ENCODE measurements around the gene KLHL2. TPM values are rescaled to one million over a fixed set of nuclear protein-coding genes. Genes with fewer than 3 reads are reported as not detected.
A peak's percentile ranks its signal among the peaks of the same experiment; 100 is the strongest.
"Not testable (repeated sequence)": the region's sequence is repeated elsewhere in the genome, so short reads cannot be mapped to it uniquely, and the experiment has no call there.

The KLHL2 gene
- total and polyA plus RNA-seq, 9 of the 15 experiments (the other 6 are each of a cell fraction or from before 2014, with no cell fraction given): 2.5 to 11.3 (median 6.1) TPM

GRCh38 chr4:165336743-165337142 lies 129.4 kb downstream of the KLHL2 start:
- H3K4me3 ChIP-seq: no peak overlapping the region
- H3K27me3 ChIP-seq (ENCODE audit: control insufficient read depth in 2 of 2, insufficient read depth in 2 of 2, low read length in 2 of 2): no peaks in the 10 kb centered on the region
- no peak overlapping the region for H2AFZ ChIP-seq (ENCODE audit: low read depth, low read length)
- ATAC-seq: no peak
- ChIA-PET CTCF (ENCODE audit: low intra/inter-chr PET ratio) (no interaction called here), POLR2A (no interaction called here)
- in situ Hi-C loops (cut with MboI) (no loop called here), intact Hi-C loops (cut with micrococcal nuclease) (no loop called here)
- no peak overlapping the region for H3K4me2 ChIP-seq (ENCODE audit: insufficient read depth, low read length)
- BruUV-seq (replicated peaks): no TSS peak
- peaks cover 63% of the 10 kb centered on the region for H3K79me2 ChIP-seq (ENCODE audit: control insufficient read depth, insufficient read depth, low read length)
- FAIRE-seq: peak; percentile 19
- no peak overlapping the region for H3K9ac ChIP-seq (ENCODE audit: insufficient read depth in 1 of 2, low read depth in 2 of 2, low read length in 2 of 2)
- no peaks in the 10 kb centered on the region for H3K9me3 ChIP-seq (replicated peaks; ENCODE audit: control insufficient read depth, insufficient read depth, low read depth, low read length)
- peaks cover 0 to 8% of the 10 kb centered on the region in 2 experiments; a peak in 3 of 5 replicates for H3K4me1 ChIP-seq (replicated peaks in 1 of 2; ENCODE audit: control insufficient read depth in 2 of 2, insufficient read depth in 2 of 2, low read length in 2 of 2)
- H3K9me1 ChIP-seq (ENCODE audit: control insufficient read depth, insufficient read depth, low read length): peaks cover 4% of the 10 kb centered on the region
- peaks cover 35% of the 10 kb centered on the region for H4K20me1 ChIP-seq (replicated peaks; ENCODE audit: control insufficient read depth, insufficient read depth, low read length)
- no peak for DNase-seq (ENCODE audit: extremely low read depth in 1 of 4, low spot score in 3 of 4)
- H3K36me3 ChIP-seq (ENCODE audit: control insufficient read depth, insufficient read depth, low read length): peaks cover 96% of the 10 kb centered on the region
- 86% methylated on average over 6 of the region's 6 CpGs for WGBS (ENCODE audit: insufficient coverage, low coverage, missing lambda C conversion rate)
- TF ChIP-seq POLR2AphosphoS2 (IDR thresholded peaks at IDR 0.05; ENCODE audit: low read length) (peak; percentile 38; the same call in 1 of the 2 replicates), POLR2AphosphoS5 (IDR thresholded peaks at IDR 0.05; ENCODE audit: control insufficient read depth, insufficient read depth, low read depth, low read length) (peak; percentile 20; the same call in 1 of the 2 replicates), XRCC4 (IDR thresholded peaks at IDR 0.05; ENCODE audit: extremely low read depth, insufficient read depth, insufficient read length) (no peak)
- no peak overlapping the region for H3K27ac ChIP-seq (ENCODE audit: extremely low read depth, low read depth, low read length)

- H4K20me1 ChIP-seq (replicated peaks; ENCODE audit: control insufficient read depth, insufficient read depth, low read length); H3K9me3 ChIP-seq (replicated peaks; ENCODE audit: control insufficient read depth, insufficient read depth, low read depth, low read length); ATAC-seq; H3K4me2 ChIP-seq (ENCODE audit: insufficient read depth, low read length); H3K4me3 ChIP-seq; H3K27ac ChIP-seq (ENCODE audit: extremely low read depth, low read depth, low read length); H3K9ac ChIP-seq (ENCODE audit: insufficient read depth in 1 of 2, low read depth in 2 of 2, low read length in 2 of 2); H3K9me1 ChIP-seq (ENCODE audit: control insufficient read depth, insufficient read depth, low read length); in situ Hi-C loops (cut with MboI); H2AFZ ChIP-seq (ENCODE audit: low read depth, low read length); H3K79me2 ChIP-seq (ENCODE audit: control insufficient read depth, insufficient read depth, low read length); H3K4me1 ChIP-seq (replicated peaks in 1 of 2; ENCODE audit: control insufficient read depth in 2 of 2, insufficient read depth in 2 of 2, low read length in 2 of 2); H3K27me3 ChIP-seq (ENCODE audit: control insufficient read depth in 2 of 2, insufficient read depth in 2 of 2, low read length in 2 of 2); FAIRE-seq; DNase-seq (ENCODE audit: extremely low read depth in 1 of 4, low spot score in 3 of 4); CTCF ChIA-PET (ENCODE audit: low intra/inter-chr PET ratio): not testable (repeated sequence)
- BruUV-seq (replicated peaks): TSS peak; percentile 33
- POLR2A ChIA-PET: interaction anchor here (1.1 to 1.5 kb wide), 2 partner anchors 17 to 230 kb away, joined by 3 read pairs; partner anchors contain the start of gene TMEM192
- 94% methylated on average over 5 of the region's 5 CpGs for WGBS (ENCODE audit: insufficient coverage, low coverage, missing lambda C conversion rate)
- H3K36me3 ChIP-seq (ENCODE audit: control insufficient read depth, insufficient read depth, low read length): peaks cover 59% of the 10 kb centered on the region
- TF ChIP-seq MLLT1 (IDR thresholded peaks at IDR 0.05) (peak in 1 of 2 experiments; percentile 60; a peak in 1 of 4 replicates), SUPT5H (IDR thresholded peaks at IDR 0.05) (peak; percentile 38; the same call in 1 of the 2 replicates), POLR2B (IDR thresholded peaks at IDR 0.05; ENCODE audit: low read depth, partially characterized antibody) (peak; percentile 61), POLR2A (conservative IDR thresholded peaks at IDR 0.05) (0 out of 2 replicates have a peak, but pooled peaks have one; percentile 24), ZFX (CRISPR knock-in tag; IDR thresholded peaks at IDR 0.05) (0 out of 2 replicates have a peak, but pooled peaks have one; percentile 32)
- intact Hi-C loops (cut with micrococcal nuclease): loop anchor here (5.0 kb wide), 1 partner anchor 210 kb away; no protein-coding TSS in a partner anchor
These were observed 135.0 kb downstream of the KLHL2 start for GRCh38 chr4:165342340-165342739.
